Stimulated activated CD4-positive, alpha-beta T cell treated with anti-CD3 and anti-CD28 coated beads, Interleukin-1b, Interleukin-23, amount 100 ng/mL, for 48 hours (primary cell): ENCODE data around the gene PCNX3.

ENCODE experiments used
- DNase-seq: peaks from one replicate; pipeline ENCODE4 v3.0.0-alpha.2; 2020

Gene PCNX3

GRCh38 chr11:65615229-65615949 is at the start of gene PCNX3:
PCNX3 (plus strand) TSS chr11:65615776; CDS start chr11:65616312, 536 bp downstream.
- peak; percentile 100 for DNase-seq

- DNase-seq, result no peak
Measured at GRCh38 chr11:65569164-65569972, 46.2 kb upstream of the PCNX3 start.

- peak; percentile 100 for DNase-seq
Measured at GRCh38 chr11:65569973-65570918, 45.3 kb upstream of the PCNX3 start, which contains the start of gene ZNRD2. ZNRD2 (plus strand) TSS chr11:65570477; CDS start chr11:65570492, 15 bp downstream.

- no peak for DNase-seq
Measured at GRCh38 chr11:65571420-65571819, 44.2 kb upstream of the PCNX3 start.

- no peak for DNase-seq
Measured at GRCh38 chr11:65571940-65572339, 43.6 kb upstream of the PCNX3 start.

- peak; percentile 87 for DNase-seq
Measured at GRCh38 chr11:65572356-65573051, 43.1 kb upstream of the PCNX3 start, which contains the start of gene FAM89B. FAM89B (plus strand) TSS chr11:65572538; CDS start chr11:65572670, 132 bp downstream.

- no peak for DNase-seq
Measured at GRCh38 chr11:65573391-65574079, 42.0 kb upstream of the PCNX3 start.

GRCh38 chr11:65574109-65574810 is 41.3 kb upstream of the PCNX3 start:
- DNase-seq, result peak; percentile 94

- DNase-seq, result no peak
Measured at GRCh38 chr11:65574811-65575567, 40.6 kb upstream of the PCNX3 start.

- DNase-seq, result peak; percentile 74
Measured at GRCh38 chr11:65575568-65576231, 39.9 kb upstream of the PCNX3 start, which contains the start of gene EHBP1L1. EHBP1L1 (plus strand) TSS chr11:65576053; CDS start chr11:65576303, 250 bp downstream.

GRCh38 chr11:65576232-65576866 is 39.2 kb upstream of the PCNX3 start:
- DNase-seq, result no peak

- peak; percentile 46 for DNase-seq
Measured at GRCh38 chr11:65576867-65577755, 38.5 kb upstream of the PCNX3 start.

GRCh38 chr11:65577756-65578109 is 37.8 kb upstream of the PCNX3 start:
- DNase-seq, result no peak

GRCh38 chr11:65578134-65578533 is 37.4 kb upstream of the PCNX3 start:
- DNase-seq, result no peak

GRCh38 chr11:65578667-65579066 is 36.9 kb upstream of the PCNX3 start:
- DNase-seq, result no peak

GRCh38 chr11:65579291-65579690 is 36.3 kb upstream of the PCNX3 start:
- DNase-seq, result no peak

GRCh38 chr11:65580031-65580692 is 35.4 kb upstream of the PCNX3 start:
- DNase-seq, result no peak
